GM23248 (cell line): ENCODE data around the gene ARMC3. TPM values are rescaled to one million over a fixed set of nuclear protein-coding genes. Genes with fewer than 3 reads are reported as not detected.
"Not testable (repeated sequence)": the region's sequence is repeated elsewhere in the genome, so short reads cannot be mapped to it uniquely, and the experiment has no call there.

Experiments used
- DNase-seq: peaks from one replicate; pipeline ENCODE4 v3.0.0-alpha.2; 2015
- H2AFZ ChIP-seq: fragments of 200-600 bp; sonication (generic); 2 replicates; pipeline ENCODE4 v1.6.1; 2016; ENCODE audit warnings: antibody characterized with exemption
- H3F3A ChIP-seq: fragments of 200-600 bp; sonication (generic); 2 replicates; pipeline ENCODE4 v1.6.1; 2016; ENCODE audit warnings: mild to moderate bottlenecking, antibody characterized with exemption, mixed run types; ENCODE audit not compliant: insufficient read depth
- H3K27ac ChIP-seq: fragments of 200-600 bp; sonication (generic); 2 replicates; pipeline ENCODE4 v1.5.1; 2016; ENCODE audit warnings: mild to moderate bottlenecking
- H3K27me3 ChIP-seq: fragments of 200-600 bp; sonication (generic); replicated peaks from 2 replicates; pipeline ENCODE4 v1.6.1; 2016; ENCODE audit warnings: mild to moderate bottlenecking; ENCODE audit not compliant: insufficient read depth
- H3K36me3 ChIP-seq: fragments of 200-600 bp; sonication (generic); 2 replicates; pipeline ENCODE4 v1.6.1; 2016; ENCODE audit warnings: low read depth, mild to moderate bottlenecking
- H3K4me1 ChIP-seq: fragments of 200-600 bp; sonication (generic); 2 replicates; pipeline ENCODE4 v1.6.1; 2016; ENCODE audit warnings: mild to moderate bottlenecking; ENCODE audit not compliant: insufficient read depth
- H3K4me2 ChIP-seq: fragments of 200-600 bp; sonication (generic); one replicate; pipeline ENCODE4 v1.6.1; 2016; ENCODE audit warnings: mild to moderate bottlenecking; ENCODE audit not compliant: unreplicated experiment
- H3K4me3 ChIP-seq: fragments of 200-600 bp; sonication (generic); 2 replicates; pipeline ENCODE4 v1.5.1; 2016; ENCODE audit warnings: mild to moderate bottlenecking
- H3K79me2 ChIP-seq: fragments of 200-600 bp; sonication (generic); 2 replicates; pipeline ENCODE4 v1.6.1; 2016; ENCODE audit warnings: mild to moderate bottlenecking; ENCODE audit not compliant: insufficient read depth
- H3K9ac ChIP-seq: fragments of 200-600 bp; sonication (generic); 2 replicates; pipeline ENCODE4 v1.6.1; 2016; ENCODE audit warnings: mild to moderate bottlenecking
- H3K9me2 ChIP-seq: fragments of 200-600 bp; sonication (generic); 2 replicates; pipeline ENCODE4 v1.6.1; 2016; ENCODE audit warnings: mixed run types, mild to moderate bottlenecking, moderate library complexity; ENCODE audit not compliant: insufficient read depth
- H3K9me3 ChIP-seq: fragments of 200-600 bp; sonication (generic); one replicate; pipeline ENCODE4 v1.6.1; 2017; ENCODE audit warnings: low read depth
- H4K20me1 ChIP-seq: fragments of 200-600 bp; sonication (generic); 2 replicates; pipeline ENCODE4 v1.6.0; 2016; ENCODE audit not compliant: insufficient read depth
- EZH2 ChIP-seq: fragments of 200-600 bp; sonication (generic); IDR thresholded peaks from 2 replicates; pipeline ENCODE4 v1.6.1; 2018; ENCODE audit warnings: antibody characterized with exemption, mild to moderate bottlenecking; ENCODE audit not compliant: insufficient read depth, poor library complexity, severe bottlenecking
- EZH2phosphoT487 ChIP-seq: fragments of 200-600 bp; sonication (generic); IDR thresholded peaks from 2 replicates; pipeline ENCODE4 v1.6.1; 2018; ENCODE audit warnings: antibody characterized with exemption, moderate library complexity, mild to moderate bottlenecking, low read depth; ENCODE audit not compliant: insufficient read depth
- WGBS, 2 experiments: methylation state at CpG; one replicate each; pipeline ENCODE4 v1.1.6; 2015 to 2017; ENCODE audit warnings: low lambda C conversion rate in 2 of 2, low coverage in 1 of 2; ENCODE audit errors: missing lambda C conversion rate in 2 of 2; 5-methylcytosine and 5-hydroxymethylcytosine counted together
- in situ Hi-C: fragments of 300-500 bp; cut with MboI; formaldehyde crosslinking; loops from 2 replicates; pipeline ENCODE4 v1.15.0; 2020
- polyA plus RNA-seq: library from polyadenylated mRNA; unstranded; fragments of >200 nt; fragmentation: Nextera tagmentation; extraction: Ambion mirVana; gene quantifications from 2 replicates; pipeline ENCODE4 v1.2.1, GENCODE V29; 2016
- total RNA-seq: library from RNA; depleted of rRNA; stranded (reverse); fragments of >200 nt; shearing (Covaris generic); gene quantifications from 2 replicates; pipeline ENCODE4 v1.2.3, GENCODE V29; 2014

Gene ARMC3
- total and polyA plus RNA-seq, 2 experiments from 2014 or later: not detected

DNA sequence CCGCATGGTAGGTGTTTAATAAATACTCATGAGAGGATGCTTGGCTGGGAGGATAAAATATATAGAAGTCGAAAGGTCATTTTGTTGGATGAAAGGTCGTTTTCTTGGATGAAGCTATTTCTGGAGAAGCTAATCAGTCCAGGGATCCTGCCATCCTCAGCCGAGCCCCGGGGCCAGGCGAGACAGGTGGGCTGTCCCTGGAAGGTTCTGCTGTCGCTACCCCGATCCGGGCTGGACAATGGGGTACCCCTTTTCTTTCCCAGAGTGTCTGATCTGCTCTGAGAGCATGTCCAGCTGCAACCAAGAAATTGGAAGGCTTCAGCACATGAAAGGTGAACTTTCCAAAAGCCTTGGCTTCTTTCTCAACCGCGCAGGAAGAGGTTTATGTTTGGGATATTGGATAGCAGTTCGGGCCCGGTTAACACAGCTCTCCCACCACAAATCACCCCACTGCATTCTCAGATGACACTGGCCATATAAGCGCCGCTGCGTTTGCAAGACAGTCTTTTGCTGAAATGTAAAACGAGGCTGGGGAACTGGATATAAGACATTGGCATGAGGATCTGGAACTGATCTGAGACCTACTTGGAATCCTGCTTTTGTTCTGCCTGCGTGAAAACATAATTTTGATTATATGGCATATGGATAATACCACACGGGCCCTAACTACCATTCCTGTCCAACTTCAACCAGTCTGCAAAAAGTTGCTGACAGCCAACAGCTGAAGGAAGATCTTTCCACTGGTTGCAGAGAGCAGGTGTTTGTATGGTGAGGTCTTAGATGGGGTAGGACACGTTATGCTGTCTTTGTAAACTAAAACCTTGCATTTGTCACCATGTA lies 136.3 kb downstream of the ARMC3 start:
- H3F3A ChIP-seq: no peaks in the 10 kb centered on the region
- H3K27me3 ChIP-seq: peaks cover 3% of the 10 kb centered on the region; the same call in 1 of the 2 replicates
- no peak overlapping the region for H3K9ac ChIP-seq
- peaks cover 10% of the 10 kb centered on the region; the same call in 1 of the 2 replicates for H3K4me1 ChIP-seq
- DNase-seq: no peak
- H3K79me2 ChIP-seq: no peaks in the 10 kb centered on the region
- 83 to 84% methylated on average over 20 of the region's 20 CpGs for WGBS, 2 experiments
- no peak overlapping the region for H2AFZ ChIP-seq
- no peaks in the 10 kb centered on the region for H4K20me1 ChIP-seq
- TF ChIP-seq EZH2phosphoT487: no peak
- no peak for TF ChIP-seq EZH2
- H3K4me3 ChIP-seq: no peak overlapping the region
- in situ Hi-C loops: no loop called here
- H3K9me3 ChIP-seq: no peaks in the 10 kb centered on the region
- no peaks in the 10 kb centered on the region for H3K36me3 ChIP-seq
- H3K9me2 ChIP-seq: no peaks in the 10 kb centered on the region
- H3K27ac ChIP-seq: no peak overlapping the region
- no peak overlapping the region for H3K4me2 ChIP-seq

DNA sequence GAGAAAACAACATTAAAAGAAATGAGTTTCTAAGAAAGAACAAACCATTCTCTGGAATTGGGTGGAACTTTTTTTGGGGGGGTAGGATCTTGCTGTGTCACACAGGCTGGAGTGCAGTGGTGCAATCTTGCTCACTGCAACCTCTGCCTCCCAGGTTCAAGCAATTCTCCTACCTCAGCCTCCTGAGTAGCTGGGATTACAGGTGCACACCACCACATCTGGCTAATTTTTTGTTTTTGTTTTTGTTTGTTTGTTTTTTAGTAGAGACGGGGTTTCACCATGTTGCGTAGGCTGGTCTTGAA lies 136.9 kb downstream of the ARMC3 start:
- H2AFZ ChIP-seq, H3K4me2 ChIP-seq, H3K79me2 ChIP-seq, H3K9me2 ChIP-seq, H3K27ac ChIP-seq, H3F3A ChIP-seq, DNase-seq, in situ Hi-C loops, H3K9me3 ChIP-seq, H4K20me1 ChIP-seq, H3K36me3 ChIP-seq, H3K4me3 ChIP-seq, H3K9ac ChIP-seq, H3K27me3 ChIP-seq: not testable (repeated sequence)
- 100% methylated on average over 2 of the region's 2 CpGs for WGBS, 2 experiments
- peaks cover 10% of the 10 kb centered on the region; the same call in 1 of the 2 replicates for H3K4me1 ChIP-seq

DNA sequence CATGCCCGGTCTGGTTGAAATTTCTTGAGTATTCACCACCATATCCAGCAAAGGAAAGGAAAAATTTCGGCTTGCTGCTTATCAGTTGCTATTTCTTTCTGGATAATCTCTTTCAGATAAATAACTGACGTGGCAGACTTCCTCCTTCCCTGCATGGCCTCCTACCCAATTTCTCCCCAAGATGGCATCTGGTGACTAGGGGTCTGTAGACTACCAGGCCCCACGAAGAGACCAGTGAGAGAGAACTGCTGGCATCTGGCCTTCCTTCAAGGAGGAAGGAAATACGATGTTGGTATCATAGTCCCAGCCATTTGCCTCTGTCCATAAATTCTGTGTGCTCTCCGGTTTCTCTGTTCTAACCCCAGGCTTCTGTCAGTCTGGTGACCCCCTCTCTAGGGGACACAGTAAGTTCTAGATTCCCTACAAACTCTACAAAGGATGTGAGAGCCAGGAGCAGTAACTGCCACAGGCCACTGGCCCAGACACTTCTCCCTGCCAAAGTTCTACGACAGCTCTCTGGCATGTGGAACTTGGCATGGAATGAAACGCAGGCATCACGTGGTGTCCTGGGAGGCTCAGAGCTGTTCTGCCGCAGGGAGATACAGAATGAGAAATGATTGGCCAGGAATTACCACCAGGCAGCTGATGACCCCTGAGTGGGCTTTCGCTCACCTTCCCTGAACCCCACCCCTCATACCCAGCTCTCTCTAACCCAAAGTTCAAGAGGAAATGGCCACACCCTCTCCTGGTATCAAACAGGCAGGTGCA lies 137.5 kb downstream of the ARMC3 start:
- in situ Hi-C loops: no loop called here
- DNase-seq: peak; percentile 89
- no peak for TF ChIP-seq EZH2phosphoT487
- TF ChIP-seq EZH2: no peak
- H3K79me2 ChIP-seq: no peaks in the 10 kb centered on the region
- no peak overlapping the region for H3K9ac ChIP-seq
- H3K4me3 ChIP-seq: no peak overlapping the region
- no peak overlapping the region for H2AFZ ChIP-seq
- peak overlapping the region; percentile 13 for H3K4me2 ChIP-seq
- no peaks in the 10 kb centered on the region for H3K27me3 ChIP-seq
- no peaks in the 10 kb centered on the region for H3K9me2 ChIP-seq
- no peaks in the 10 kb centered on the region for H3F3A ChIP-seq
- H3K9me3 ChIP-seq: no peaks in the 10 kb centered on the region
- H3K27ac ChIP-seq: no peak overlapping the region
- H4K20me1 ChIP-seq: no peaks in the 10 kb centered on the region
- no peaks in the 10 kb centered on the region for H3K36me3 ChIP-seq
- 17 to 19% methylated on average over 11 of the region's 11 CpGs for WGBS, 2 experiments
- peaks cover 10% of the 10 kb centered on the region; the same call in 1 of the 2 replicates for H3K4me1 ChIP-seq

DNA sequence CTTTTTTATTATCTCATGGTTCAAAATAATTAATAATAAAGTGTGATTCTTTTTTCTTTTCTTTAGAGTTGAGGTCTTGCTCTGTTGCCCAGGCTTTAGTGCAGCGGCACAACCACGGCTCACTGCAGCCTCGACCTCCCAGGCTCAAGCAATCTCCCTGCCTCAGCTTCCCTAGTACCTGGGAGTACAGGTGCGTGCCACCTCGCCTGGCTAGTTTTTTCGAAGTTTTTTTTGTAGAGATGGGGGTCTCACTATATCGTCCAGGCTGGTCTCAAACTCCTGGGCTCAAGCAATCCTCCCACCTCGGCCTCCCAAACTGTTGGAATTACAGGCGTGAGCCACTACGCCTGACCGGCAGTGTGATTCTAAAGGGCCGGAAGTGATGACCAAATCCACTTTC lies 139.5 kb downstream of the ARMC3 start:
- no peaks in the 10 kb centered on the region for H3K9me2 ChIP-seq
- in situ Hi-C loops: no loop called here
- H3K79me2 ChIP-seq: no peaks in the 10 kb centered on the region
- H3K4me1 ChIP-seq: peaks cover 10% of the 10 kb centered on the region; the same call in 1 of the 2 replicates
- no peak for TF ChIP-seq EZH2
- TF ChIP-seq EZH2phosphoT487: no peak
- no peaks in the 10 kb centered on the region for H3F3A ChIP-seq
- H3K9me3 ChIP-seq: no peaks in the 10 kb centered on the region
- no peak overlapping the region for H3K9ac ChIP-seq
- no peaks in the 10 kb centered on the region for H3K27me3 ChIP-seq
- no peaks in the 10 kb centered on the region for H4K20me1 ChIP-seq
- H3K27ac ChIP-seq: no peak overlapping the region
- 72 to 77% methylated on average over 12 of the region's 12 CpGs for WGBS, 2 experiments
- no peak overlapping the region for H3K4me2 ChIP-seq
- no peak overlapping the region for H3K4me3 ChIP-seq
- no peak for DNase-seq
- H3K36me3 ChIP-seq: no peaks in the 10 kb centered on the region
- H2AFZ ChIP-seq: no peak overlapping the region
